ENCODE data around the gene RBM38. TPM values are rescaled to one million over a fixed set of nuclear protein-coding genes. Genes with fewer than 3 reads are reported as not detected.

The RBM38 gene
- total RNA-seq, 4 donors from 2014 or later: 11.0 to 16.0 (median 12.0) TPM

DNA sequence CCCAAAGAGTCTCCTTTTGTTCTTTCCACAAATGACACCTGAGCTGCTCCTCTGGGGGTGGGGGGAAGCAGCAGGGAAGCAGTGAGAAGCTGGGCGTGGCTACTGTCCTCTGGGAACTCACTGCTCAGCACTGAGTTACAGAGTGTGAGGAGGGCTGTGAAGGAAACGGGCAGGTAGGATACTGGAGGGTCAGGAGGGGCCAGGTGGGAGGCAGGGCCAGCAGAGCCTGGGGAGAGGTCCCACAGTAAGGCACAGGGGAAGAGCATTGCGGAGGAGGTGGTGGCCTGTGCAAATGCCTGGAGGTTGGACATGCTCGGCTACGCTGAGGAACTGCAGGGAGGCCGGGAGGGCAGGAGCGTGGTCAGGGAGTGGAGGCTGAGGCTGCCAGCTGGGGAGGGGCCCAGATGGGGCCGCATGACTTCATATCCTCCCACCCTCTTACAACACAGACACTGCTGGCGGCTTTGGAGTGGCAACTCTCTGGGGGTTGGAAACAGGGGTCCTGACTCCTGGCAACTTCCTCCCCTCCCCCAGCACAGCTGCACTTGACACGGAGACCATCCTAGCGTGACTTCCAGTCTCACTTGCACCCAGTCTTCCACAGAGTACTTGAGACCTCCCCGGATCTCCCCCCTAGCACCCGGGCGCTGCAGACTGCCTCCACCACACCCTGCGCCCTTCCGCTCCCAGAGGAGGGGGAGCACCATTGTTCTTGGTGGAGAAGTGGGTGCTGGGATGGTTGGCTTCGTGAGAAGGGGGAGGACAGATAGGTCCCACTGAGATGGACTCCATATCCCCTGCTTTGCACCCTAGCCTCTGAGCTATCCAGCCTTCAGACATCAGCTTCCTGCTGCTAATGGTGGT, 34.2 kb downstream of the RBM38 start:
- Histone ChIP-seq H3K27me3 (no peaks in the 10 kb centered on the region), H3K36me3 (no peaks in the 10 kb centered on the region), H3K9me3 (no peaks in the 10 kb centered on the region), H3K4me1 (no peaks in the 10 kb centered on the region), H3K27ac (no peak overlapping the region), H3K4me3 (replicated peaks in 1 of 3) (no peak overlapping the region)
- TF ChIP-seq CTCF (IDR thresholded peaks at IDR 0.05) (no peak), POLR2A (IDR thresholded peaks at IDR 0.05) (no peak)
- 38 to 44% methylated on average over 12 to 17 of the region's 17 CpGs for WGBS, 2 donors
- intact Hi-C loops (cut with DNase I): no loop called here
- DNase-seq: no peak

- TF ChIP-seq POLR2A (IDR thresholded peaks at IDR 0.05) (no peak), CTCF (IDR thresholded peaks at IDR 0.05) (no peak)
- no peaks in the 10 kb centered on the region for H3K4me1 ChIP-seq
- no peak for DNase-seq
- H3K27me3 ChIP-seq: no peaks in the 10 kb centered on the region
- no peaks in the 10 kb centered on the region for H3K36me3 ChIP-seq
- 84 to 89% methylated on average over 13 of the region's 13 CpGs for WGBS, 2 donors
- no peak overlapping the region for H3K27ac ChIP-seq
- H3K9me3 ChIP-seq: no peaks in the 10 kb centered on the region
- intact Hi-C loops (cut with DNase I): no loop called here
- no peak overlapping the region for H3K4me3 ChIP-seq (replicated peaks in 1 of 3)
Measured at GRCh38 chr20:57426271-57426689, 35.1 kb downstream of the RBM38 start.

GRCh38 chr20:57426831-57427230, 35.6 kb downstream of the RBM38 start:
- no peak for DNase-seq
- no peaks in the 10 kb centered on the region for H3K27me3 ChIP-seq
- no peaks in the 10 kb centered on the region for H3K36me3 ChIP-seq
- TF ChIP-seq POLR2A (IDR thresholded peaks at IDR 0.05) (no peak), CTCF (IDR thresholded peaks at IDR 0.05) (no peak)
- no peaks in the 10 kb centered on the region for H3K4me1 ChIP-seq
- no peak overlapping the region for H3K27ac ChIP-seq
- H3K4me3 ChIP-seq (replicated peaks in 1 of 3): no peak overlapping the region
- intact Hi-C loops (cut with DNase I): no loop called here
- no peaks in the 10 kb centered on the region for H3K9me3 ChIP-seq
- WGBS, 2 donors: 82 to 84% methylated on average over 7 of the region's 7 CpGs

GRCh38 chr20:57428324-57429158, 37.3 kb downstream of the RBM38 start:
- H3K4me3 ChIP-seq (replicated peaks in 1 of 3): no peak overlapping the region

More at GRCh38 chr20:57428324-57429158, 37.3 kb downstream of the RBM38 start:
- Histone ChIP-seq H3K36me3 (no peaks in the 10 kb centered on the region), H3K9me3 (no peaks in the 10 kb centered on the region), H3K4me1 (peaks cover 0 to 2% of the 10 kb centered on the region in 2 donors), H3K27me3 (no peaks in the 10 kb centered on the region), H3K27ac (no peak overlapping the region)
- DNase-seq: no peak
- intact Hi-C loops (cut with DNase I): no loop called here
- WGBS, 2 donors: 73 to 76% methylated on average over 14 to 15 of the region's 21 CpGs
- TF ChIP-seq CTCF (IDR thresholded peaks at IDR 0.05): no peak
- no peak for TF ChIP-seq POLR2A (IDR thresholded peaks at IDR 0.05)

Measured in thyroid gland (tissue), 4 donors.